ENCODE results near the gene C4BPA. TPM values are rescaled to one million over a fixed set of nuclear protein-coding genes. Genes with fewer than 3 reads are reported as not detected.
A peak's percentile ranks its signal among the peaks of the same experiment; 100 is the strongest.

C4BPA gene
- total RNA-seq, 1 experiment from 2014 or later = not detected

DNA sequence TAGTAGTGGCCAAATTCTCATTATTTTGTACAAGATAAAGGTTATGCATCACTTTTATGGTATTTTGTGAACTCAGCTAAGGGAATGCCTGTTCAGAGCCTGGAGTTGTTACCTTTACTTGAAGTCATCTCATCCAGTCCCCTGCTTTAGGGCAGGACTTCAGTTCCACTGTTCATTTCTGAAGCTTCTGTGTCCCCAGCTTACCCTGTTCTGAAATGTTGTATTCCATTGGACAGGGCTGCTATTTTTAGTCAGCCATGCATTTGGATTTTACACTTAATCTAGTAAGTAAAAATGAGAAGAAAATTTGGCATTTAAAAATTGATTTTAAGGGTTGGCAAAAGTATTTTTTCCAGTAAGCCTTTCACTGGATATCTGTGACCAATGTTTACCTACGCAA is 27.0 kb upstream of the C4BPA start:
- DNase-seq (ENCODE audit: low read depth) = no peak

DNA sequence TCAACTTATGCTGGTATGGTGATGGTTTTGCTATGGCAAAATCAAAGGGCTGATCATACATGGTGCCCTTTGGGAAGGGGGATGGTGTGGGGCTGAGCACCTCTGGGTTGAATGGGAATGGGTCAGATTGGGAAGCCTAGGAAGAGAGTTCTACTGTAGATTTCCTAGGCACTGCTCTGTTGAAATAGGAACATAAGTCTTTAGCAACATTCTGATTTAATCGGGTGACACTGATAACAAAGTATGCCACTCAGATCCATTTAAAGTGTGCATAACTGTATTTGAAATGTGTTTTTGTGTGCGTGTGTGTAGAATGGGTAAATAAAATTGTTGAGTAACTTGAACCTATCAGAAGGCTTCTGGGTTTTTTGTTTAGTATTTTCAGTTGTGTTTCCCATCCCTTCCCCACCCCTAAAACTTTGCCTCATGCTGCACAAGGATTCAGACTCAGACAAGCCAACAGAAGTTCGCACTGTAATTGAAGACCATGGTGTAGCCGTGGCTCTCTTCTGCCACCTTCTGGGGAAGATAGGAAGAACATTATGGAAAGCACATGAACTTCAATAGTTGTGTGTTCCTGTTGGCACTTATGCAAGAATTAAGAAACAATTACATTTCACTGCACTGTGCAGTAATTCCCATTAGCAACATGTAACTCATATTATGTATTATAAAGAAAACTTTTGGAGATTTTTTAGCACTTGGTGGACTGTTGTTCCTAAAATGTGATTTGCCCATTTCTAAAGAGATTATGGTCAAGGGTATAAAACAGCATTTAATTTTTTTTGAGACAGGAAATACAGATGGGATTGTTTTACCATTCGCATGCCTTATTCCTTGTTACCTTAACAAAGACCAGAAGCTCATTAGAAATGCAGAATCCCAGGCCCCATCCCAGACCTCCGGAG is 26.3 kb upstream of the C4BPA start:
- DNase-seq (ENCODE audit: low read depth) = peak; percentile 65

DNA sequence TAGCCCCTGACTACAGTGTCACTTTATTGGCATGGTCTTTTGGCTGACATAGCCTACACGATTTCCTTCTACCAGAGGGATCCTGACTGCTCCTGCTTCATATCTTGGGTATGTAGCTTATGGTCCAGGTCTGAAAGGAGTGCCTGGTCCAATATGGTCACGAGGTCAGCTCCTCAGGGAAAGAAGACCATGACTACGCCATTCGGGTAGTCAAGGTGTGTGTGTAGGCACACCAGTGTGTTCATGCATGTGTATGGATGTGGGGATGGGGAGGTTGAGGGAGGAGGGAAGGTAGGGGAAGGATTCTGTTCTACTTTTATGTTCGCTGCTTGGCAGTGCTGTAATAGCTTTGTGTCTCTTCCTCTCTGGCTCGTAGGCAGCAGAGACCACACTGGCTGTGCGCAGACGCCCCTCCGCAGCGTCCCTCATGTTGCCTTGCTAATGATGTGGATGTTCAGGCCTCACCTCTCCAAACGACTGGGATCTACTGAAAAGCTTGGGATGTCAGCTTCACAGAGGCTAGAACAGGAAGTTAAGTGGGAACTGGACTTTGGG is 25.4 kb upstream of the C4BPA start:
- DNase-seq (ENCODE audit: low read depth) = no peak

DNA sequence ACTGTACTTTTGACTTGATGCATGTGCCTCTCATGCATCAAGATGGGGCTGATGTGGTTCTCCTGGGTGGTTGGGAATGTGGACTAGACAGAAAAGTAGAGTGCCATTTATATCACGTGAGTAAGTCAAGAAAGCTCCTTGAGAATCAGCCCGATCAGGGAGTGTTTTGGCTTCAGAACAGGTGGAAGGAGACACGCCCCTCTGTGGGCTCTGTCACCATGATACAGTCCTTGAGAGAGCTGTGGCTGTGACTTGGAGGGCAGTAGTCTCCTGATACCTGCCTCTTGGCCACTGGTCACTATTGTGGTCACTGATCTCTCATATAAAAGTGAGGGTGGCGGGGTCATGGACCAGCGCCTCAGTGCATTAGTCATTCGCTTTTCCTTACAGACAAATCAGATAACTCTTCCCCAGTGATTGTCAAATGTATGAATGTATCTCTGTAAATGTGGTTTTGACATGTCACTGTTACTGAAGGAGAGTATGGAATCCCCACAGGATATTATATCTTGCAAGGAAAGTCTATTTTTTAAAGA is 24.3 kb upstream of the C4BPA start:
- DNase-seq (ENCODE audit: low read depth) = peak; percentile 13

DNA sequence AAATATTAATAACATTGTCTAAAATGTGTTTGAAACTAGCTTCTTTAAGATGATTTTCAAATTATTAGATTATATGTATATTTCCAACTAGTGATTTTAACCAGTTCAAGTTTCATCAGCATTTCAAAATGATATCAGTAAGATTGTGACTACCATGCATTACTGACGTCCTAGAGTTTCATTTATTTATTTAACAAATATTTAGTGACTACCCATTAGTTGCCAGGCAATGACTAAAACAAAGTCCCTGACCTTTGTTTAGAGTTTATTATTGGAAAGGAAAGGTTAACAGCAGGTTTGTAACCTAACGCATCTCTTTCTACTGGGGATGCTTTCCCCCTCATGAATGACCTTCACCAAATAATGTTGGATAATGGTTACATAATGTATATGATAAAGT is 22.9 kb upstream of the C4BPA start:
- no peak for DNase-seq (ENCODE audit: low read depth)

DNA sequence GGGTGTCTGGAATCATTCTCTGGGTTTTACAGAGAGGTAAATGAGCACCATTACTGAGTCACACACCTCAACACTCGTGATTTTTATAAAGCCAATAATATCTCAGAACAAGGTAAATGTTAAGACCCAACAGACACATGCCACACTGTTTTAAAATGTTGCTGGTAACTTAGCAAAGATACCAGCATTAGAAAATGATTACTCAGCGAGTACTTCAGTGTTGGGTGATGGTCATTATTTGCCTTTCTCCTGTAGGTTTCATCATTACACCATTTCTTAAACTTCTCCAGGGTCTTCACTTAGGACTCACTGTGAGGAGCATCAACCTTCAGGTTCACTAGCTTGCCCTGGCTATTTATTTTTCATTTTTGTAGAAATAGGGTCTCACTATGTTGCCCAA is 22.2 kb upstream of the C4BPA start:
- DNase-seq (ENCODE audit: low read depth) = no peak

DNA sequence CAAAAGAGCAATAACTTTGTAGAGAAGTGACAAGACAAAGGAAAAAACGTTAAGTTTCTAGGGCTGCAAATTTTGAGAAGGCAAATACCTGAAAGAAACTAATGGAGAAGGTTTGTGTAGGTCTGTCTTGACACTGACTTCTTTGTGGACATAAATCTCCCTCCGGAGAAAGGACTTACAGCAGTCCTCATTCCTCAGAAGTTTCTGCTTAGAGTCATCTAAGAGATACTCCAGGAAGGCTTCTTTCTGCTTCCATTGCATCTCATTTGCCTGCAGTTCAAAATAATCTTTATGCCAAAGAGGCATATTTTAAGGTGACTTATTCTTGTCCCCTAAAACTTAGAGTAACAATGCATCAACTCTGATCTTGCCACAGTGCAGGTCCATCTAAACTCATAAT is 19.8 kb upstream of the C4BPA start:
- no peak for DNase-seq (ENCODE audit: low read depth)

DNA sequence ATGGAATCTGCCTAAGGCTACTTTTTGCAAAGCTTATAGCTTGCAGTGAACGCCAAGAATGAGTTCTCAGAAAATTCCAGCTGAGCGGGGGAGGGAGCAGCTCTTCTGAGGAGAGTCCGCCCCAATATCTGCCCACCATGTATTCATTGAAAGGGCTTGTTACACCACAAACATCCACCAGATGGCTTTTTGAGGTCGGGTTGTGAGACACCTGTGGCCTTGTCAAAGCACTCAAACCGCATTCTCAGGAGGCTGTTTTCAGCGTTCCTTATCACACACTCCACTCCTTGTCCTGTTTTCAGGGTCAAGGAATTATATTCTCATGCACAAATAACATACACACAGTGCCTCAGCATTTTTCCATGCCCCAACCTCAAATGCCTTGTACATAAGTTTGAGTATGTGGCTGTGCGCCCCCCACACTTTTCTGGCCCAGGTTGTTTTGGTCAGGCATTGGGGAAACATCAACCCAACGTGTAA is 19.3 kb upstream of the C4BPA start:
- peak; percentile 57 for DNase-seq (ENCODE audit: low read depth)

DNA sequence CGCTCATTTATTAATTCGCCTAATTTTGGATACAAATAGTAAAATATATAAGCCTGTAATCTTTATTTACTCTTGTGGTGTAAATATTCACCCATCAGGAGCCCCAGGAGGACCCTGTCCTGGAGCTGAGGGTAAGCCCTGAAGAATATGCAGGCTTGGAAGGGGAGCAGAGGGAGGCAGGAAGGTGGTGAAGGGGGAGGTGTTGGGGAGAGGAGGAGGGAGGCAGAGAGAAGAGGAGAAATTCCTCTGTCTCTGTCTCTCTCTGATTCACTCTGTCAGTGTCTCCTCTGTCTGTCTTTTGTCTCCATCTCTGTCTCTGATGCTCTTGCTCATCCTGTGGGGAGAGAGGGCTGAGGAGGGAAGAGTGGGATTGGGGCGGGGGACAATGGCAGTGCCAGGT is 18.1 kb upstream of the C4BPA start:
- no peak for DNase-seq (ENCODE audit: low read depth)

DNA sequence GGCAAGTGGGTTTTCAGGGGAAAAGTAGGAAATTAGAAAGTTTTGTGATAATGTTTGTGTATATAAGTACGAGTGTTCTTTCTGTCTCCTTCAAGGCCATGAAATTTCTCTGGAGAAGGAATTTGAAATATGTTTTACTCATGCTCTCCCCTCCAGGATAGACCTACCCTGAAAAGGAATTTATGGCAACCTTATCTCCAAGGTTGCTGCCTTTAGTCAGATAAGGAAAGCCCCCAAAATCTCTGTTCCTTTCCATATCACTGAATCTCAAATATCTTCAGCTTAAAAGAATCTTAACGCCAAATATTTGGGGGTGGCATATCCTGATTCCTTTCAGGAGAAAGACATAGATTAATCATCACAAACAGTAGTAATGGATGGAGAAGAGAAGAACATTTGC is 15.9 kb upstream of the C4BPA start:
- no peak for DNase-seq (ENCODE audit: low read depth)

DNA sequence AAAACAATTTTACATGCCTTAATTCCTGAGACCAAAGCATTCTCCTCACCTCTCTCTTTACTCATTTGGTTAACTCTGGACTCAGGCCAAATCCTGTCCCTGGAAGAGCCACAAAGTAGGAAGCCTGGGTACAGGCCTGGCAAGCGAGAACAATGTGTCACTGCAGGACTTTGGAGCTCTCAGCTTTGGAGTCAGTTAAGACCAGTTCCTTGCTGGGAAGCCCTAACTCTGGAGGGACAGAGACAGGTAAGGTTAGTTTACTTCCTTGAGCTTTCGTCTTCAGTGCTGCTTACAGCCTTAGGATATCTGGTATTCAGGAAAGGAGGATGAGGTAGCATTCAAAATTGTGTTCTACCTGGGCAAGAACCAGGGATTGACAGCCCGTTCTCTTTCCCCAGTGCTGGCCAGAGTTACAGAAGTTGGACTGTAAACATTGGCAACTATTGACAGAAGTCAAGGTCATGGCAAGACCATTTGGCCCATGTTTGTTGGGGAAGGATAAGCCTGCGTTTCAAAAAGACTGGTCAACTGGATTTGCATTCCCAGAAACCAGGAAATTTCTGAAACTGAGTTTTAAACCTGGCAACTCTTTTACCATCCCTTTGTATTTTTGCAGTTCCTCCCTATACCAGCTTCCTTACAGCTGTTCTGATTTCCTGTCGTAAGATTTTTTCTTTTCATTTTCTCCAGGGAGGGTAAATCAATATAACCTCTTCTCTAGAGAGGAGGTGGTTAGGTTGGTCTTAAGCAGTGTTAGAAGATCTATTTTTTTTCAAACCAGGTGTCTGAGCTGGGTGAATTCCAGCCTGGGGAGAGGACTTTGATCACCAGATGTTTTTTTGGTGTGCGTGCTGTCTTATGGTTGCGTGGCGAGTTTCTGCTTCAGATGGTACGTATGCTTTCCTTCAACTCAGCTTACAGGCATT is 15.1 kb upstream of the C4BPA start, which contains the start of gene C4BPB:
C4BPB (plus strand) TSS at position 160 of the 926 bp plus-strand sequence; CDS start at position 832, 672 bp downstream.
- DNase-seq (ENCODE audit: low read depth) = peak; percentile 25

DNA sequence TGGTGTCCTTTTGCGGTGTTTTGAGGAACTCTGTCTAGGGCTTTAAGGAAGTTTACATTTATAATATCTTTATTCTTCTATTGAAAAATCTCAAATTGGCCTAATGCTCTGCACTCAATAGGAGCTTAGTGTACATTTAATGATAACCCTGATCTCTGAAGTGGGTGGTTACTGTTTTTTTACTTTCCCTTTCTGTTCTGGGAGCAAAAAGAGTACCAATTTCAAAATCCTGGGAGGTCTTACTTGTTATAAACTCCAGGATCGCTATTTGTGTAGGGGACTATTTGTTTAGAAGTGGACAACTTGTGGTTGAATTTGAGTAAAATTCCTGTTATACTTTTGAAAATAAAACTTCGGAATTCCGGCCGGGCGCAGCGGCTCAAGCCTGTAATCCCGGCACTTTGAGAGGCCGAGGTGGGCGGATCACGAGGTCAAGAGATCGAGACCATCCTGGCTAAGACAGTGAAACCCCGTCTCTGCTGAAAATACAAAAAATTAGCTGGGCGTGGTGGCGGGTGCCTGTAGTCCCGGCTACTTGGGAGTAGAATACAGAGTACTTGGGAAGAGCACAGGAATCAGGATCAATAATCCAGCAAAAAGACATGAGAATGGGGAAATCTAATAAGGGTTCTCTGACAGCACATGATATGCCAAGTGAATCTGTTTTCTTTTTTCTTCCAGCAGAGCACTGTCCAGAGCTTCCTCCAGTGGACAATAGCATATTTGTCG is 14.2 kb upstream of the C4BPA start:
- no peak for DNase-seq (ENCODE audit: low read depth)

DNA sequence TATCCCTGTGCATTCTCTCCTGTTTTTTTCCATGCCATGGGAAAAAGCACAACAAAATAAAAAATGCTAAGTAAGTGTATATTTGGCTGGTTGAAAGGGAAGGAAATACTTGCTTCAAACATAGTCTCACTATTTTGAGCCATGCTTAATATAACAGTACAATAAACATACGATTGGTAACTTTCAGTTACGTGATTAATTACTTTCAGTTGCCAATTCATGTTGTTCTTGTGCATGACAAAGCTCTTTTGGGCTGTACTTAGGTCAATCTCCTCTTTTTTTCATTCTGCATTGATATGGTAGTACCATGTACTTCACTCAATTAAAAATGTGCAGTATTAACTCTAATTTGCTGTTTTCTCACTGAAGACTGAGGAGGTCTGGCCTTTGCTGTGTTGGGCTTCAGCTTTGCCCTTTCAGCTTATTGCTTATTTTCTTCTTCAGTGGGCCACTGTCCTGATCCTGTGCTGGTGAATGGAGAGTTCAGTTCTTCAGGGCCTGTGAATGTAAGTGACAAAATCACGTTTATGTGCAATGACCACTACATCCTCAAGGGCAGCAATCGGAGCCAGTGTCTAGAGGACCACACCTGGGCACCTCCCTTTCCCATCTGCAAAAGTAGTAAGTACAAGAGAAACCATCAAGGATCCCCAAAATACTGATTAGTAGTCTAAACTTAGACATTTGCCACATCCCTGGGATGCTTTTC is 12.7 kb upstream of the C4BPA start:
- DNase-seq (ENCODE audit: low read depth) = no peak

DNA sequence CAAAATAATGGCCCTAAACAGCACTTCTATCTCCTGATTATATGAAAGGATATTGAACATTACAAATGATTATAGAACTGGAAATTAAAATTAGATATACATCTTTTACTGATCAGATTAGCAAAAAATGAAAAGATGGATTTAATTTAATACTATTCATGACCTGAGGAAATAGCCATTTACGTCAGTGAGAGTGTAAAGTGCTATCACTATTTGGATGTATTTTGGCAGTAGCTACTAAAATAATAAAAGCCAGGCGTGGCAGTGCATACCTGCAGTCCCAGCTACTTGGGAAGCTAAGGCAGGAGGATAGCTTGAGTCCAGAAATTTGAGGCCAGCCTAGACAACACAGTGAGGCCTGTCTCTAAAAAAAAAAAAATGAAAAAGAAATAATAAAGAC is 10.1 kb upstream of the C4BPA start:
- DNase-seq (ENCODE audit: low read depth) = no peak

DNA sequence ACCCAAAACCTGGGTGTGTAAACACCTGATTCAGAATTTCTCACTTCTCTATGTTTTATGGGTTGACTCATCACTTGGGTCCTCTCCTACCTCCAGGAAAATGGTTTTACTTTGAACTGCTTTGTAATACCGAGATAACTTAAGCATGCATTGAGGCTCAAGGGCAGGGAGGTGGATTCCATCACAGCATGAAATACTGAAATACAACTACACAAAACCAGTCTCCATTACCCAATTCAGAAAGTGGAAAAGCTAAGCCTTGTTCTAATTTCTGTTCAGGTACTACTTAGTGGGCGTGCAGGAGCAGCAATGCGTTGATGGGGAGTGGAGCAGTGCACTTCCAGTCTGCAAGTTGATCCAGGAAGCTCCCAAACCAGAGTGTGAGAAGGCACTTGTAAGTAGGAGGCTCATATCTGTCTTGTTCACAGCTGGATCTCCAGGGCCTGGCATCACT is 6.1 kb upstream of the C4BPA start:
- DNase-seq (ENCODE audit: low read depth) = no peak

DNA sequence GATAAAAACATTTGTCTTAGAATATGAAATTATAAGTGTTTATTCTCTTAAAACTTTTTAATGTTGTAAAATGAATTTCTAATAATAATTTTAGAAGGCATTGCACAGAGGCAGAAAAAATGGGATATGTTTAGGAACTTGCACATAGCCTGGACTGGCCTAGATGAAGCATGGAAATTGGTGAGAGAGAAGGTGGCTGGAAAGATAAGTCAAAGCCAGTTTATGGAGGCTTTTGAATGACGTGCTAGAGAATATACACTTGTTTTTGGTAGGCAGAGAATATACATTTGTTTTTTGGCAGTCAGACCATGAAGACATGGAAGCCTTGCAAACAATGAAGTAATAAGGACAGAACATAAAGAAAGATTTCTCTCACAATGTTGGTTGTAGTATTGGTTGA is 2.3 kb upstream of the C4BPA start:
- no peak for DNase-seq (ENCODE audit: low read depth)

DNA sequence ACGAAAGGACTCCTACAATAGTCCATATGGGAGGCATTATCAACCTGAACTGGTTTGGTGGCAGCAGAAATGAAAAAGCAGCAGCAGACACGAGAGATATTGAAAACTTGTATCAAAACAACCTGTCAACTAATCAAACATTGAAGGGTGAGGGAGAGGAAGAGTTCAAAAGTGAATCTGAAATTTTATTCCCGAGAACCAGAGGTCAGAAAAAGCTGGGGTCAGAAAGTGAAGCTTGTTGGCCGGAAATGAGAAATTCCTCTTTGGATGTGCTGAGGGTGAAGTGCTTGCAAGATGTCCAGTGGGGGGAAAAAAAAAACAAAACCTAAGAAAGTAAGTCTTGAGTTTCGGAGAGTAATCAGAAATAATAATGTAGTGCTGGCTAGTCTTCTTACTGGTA is 1.9 kb upstream of the C4BPA start:
- no peak for DNase-seq (ENCODE audit: low read depth)

DNA sequence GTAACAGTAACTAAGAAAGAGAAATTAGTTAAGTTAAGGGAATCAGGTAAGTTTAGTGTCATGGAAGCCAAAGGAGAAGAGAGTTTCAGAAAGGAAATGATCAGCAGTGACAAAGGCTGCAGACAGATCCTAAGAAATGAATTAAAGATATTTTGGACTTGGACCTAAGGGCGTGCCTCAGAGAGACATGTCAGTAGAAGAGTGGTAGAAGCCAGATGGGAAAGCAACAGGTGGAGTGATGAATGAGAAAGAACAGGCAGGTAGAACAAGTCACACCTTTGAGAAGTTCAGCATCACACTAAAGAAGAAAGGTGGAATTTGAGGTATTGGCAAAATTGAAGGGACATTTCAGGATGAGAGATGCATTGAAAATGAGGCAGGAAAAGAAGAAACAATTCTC is 1.4 kb upstream of the C4BPA start:
- no peak for DNase-seq (ENCODE audit: low read depth)

DNA sequence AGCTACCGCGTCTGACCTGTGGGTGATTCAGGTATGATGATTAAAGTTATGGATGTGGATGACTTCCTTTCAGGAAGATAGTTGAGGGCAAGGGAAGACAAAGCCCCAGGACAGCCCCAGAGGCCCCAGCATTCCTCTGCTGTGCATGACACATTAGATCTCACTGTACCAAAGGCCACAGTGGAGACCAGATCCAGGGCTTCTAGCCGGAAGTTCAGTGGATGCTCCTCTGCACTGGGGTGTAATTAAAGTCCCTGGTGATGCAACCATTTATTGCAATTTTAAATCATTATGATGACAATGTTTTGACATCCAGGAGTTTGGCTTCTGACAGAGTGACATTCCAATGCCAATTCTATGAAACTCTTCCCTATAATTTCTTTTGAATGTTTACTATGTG is 5.0 kb downstream of the C4BPA start:
- DNase-seq (ENCODE audit: low read depth) = peak; percentile 32
